ENCODE measurements around the gene HOMER1. TPM values are rescaled to one million over a fixed set of nuclear protein-coding genes. Genes with fewer than 3 reads are reported as not detected.

Gene HOMER1
- total RNA-seq, 1 experiment from 2014 or later = 26.6 TPM

DNA sequence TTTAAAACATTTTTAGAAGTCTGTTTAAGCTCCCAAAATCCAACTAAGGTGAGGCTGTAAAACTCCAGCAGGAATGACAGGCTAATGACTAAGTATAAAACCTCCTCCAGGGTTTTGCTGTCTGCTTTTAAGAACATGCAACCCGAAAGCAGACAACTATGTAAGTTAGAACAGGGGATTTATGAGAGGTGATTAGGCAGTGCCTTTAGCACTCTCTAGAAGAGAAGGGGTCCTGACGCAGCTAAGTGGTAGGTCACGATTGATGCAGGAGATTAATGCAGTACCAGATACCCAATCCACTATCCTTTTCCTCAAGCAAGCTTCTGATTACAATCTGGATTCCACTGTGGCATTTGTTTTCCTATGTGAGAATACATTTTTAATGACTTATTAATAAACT is 25.9 kb downstream of the HOMER1 start:
- no peak for DNase-seq
- no peak for TF ChIP-seq CTCF (IDR thresholded peaks at IDR 0.05; ENCODE audit: unreplicated experiment)
- no peaks in the 10 kb centered on the region for H3K36me3 Mint-ChIP-seq (ENCODE audit: insufficient read depth, unreplicated experiment)
- H3K9me3 Mint-ChIP-seq (ENCODE audit: low read depth, unreplicated experiment) = no peaks in the 10 kb centered on the region
- BruUV-seq (replicated peaks) = no TSS peak
- no peak overlapping the region for H3K27ac Mint-ChIP-seq (ENCODE audit: unreplicated experiment)
- H3K4me1 Mint-ChIP-seq (ENCODE audit: low read depth, unreplicated experiment) = peaks cover 2% of the 10 kb centered on the region
- H3K4me3 Mint-ChIP-seq (ENCODE audit: low read depth, unreplicated experiment) = no peak overlapping the region
- H3K27me3 Mint-ChIP-seq (ENCODE audit: unreplicated experiment) = no peaks in the 10 kb centered on the region
- intact Hi-C loops (cut with micrococcal nuclease; ENCODE audit: unreplicated experiment) = no loop called here
- CTCF ChIA-PET = no interaction called here

DNA sequence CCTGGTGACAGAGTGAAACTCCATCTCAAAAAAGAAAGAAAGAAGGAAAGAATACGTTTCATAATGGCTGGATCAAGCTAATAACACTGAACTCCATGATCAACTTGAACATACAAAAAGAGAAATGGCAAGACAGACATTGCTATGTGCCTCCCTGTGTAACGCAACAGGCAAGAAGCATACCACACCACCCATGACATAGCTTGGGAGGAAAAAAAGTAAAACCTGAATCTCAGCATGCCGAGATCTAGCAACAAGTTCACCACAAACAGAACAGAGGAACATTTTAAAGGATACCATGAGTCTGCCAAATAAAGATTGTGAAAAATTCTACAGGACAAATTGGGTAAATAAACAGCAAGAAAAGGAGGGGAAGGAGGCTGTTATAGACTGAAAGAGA is 26.7 kb downstream of the HOMER1 start:
- intact Hi-C loops (cut with micrococcal nuclease; ENCODE audit: unreplicated experiment) = no loop called here
- Mint-ChIP-seq H3K4me1 (ENCODE audit: low read depth, unreplicated experiment) (no peaks in the 10 kb centered on the region), H3K27ac (ENCODE audit: unreplicated experiment) (no peak overlapping the region), H3K27me3 (ENCODE audit: unreplicated experiment) (no peaks in the 10 kb centered on the region), H3K4me3 (ENCODE audit: low read depth, unreplicated experiment) (no peak overlapping the region), H3K36me3 (ENCODE audit: insufficient read depth, unreplicated experiment) (no peaks in the 10 kb centered on the region), H3K9me3 (ENCODE audit: low read depth, unreplicated experiment) (no peaks in the 10 kb centered on the region)
- CTCF ChIA-PET = no interaction called here
- BruUV-seq (replicated peaks) = no TSS peak
- no peak for TF ChIP-seq CTCF (IDR thresholded peaks at IDR 0.05; ENCODE audit: unreplicated experiment)
- no peak for DNase-seq

GRCh38 chr5:79486116-79486515 is 27.8 kb downstream of the HOMER1 start:
- Mint-ChIP-seq H3K4me3 (ENCODE audit: low read depth, unreplicated experiment) (no peak overlapping the region), H3K4me1 (ENCODE audit: low read depth, unreplicated experiment) (no peaks in the 10 kb centered on the region), H3K9me3 (ENCODE audit: low read depth, unreplicated experiment) (no peaks in the 10 kb centered on the region), H3K36me3 (ENCODE audit: insufficient read depth, unreplicated experiment) (no peaks in the 10 kb centered on the region), H3K27me3 (ENCODE audit: unreplicated experiment) (no peaks in the 10 kb centered on the region), H3K27ac (ENCODE audit: unreplicated experiment) (no peak overlapping the region)
- intact Hi-C loops (cut with micrococcal nuclease; ENCODE audit: unreplicated experiment) = no loop called here
- no peak for DNase-seq
- CTCF ChIA-PET = interaction anchor here (0.6 kb wide), 2 partner anchors 15 to 23 kb away, joined by 3 to 4 read pairs; no protein-coding TSS in a partner anchor
- no TSS peak for BruUV-seq (replicated peaks)
- no peak for TF ChIP-seq CTCF (IDR thresholded peaks at IDR 0.05; ENCODE audit: unreplicated experiment)

DNA sequence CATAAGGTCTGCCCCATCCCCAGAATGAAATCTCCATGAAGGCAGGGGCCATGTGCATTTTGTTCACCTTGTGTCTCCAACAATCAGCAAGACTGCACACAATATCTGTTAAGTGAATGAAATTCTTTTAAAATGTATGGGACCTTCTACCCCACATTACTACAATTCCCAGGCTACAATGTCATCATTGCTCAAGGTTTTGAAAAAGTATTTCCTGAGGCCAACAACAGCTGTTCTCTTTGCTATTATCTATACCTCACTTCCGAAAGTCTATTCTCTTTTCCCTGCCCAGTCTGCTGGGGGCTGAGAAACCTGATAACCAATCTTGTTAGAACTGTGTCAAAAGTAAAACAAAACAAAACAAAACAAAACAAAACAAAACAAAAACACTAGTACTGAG is 29.2 kb downstream of the HOMER1 start:
- no peak overlapping the region for H3K27ac Mint-ChIP-seq (ENCODE audit: unreplicated experiment)
- no peak for TF ChIP-seq CTCF (IDR thresholded peaks at IDR 0.05; ENCODE audit: unreplicated experiment)
- BruUV-seq (replicated peaks) = no TSS peak
- no peaks in the 10 kb centered on the region for H3K27me3 Mint-ChIP-seq (ENCODE audit: unreplicated experiment)
- no peak for DNase-seq
- H3K4me3 Mint-ChIP-seq (ENCODE audit: low read depth, unreplicated experiment) = no peak overlapping the region
- CTCF ChIA-PET = no interaction called here
- H3K36me3 Mint-ChIP-seq (ENCODE audit: insufficient read depth, unreplicated experiment) = no peaks in the 10 kb centered on the region
- intact Hi-C loops (cut with micrococcal nuclease; ENCODE audit: unreplicated experiment) = no loop called here
- H3K4me1 Mint-ChIP-seq (ENCODE audit: low read depth, unreplicated experiment) = no peaks in the 10 kb centered on the region
- no peaks in the 10 kb centered on the region for H3K9me3 Mint-ChIP-seq (ENCODE audit: low read depth, unreplicated experiment)
